ENCODE data around the gene ATOSA. TPM values are rescaled to one million over a fixed set of nuclear protein-coding genes. Genes with fewer than 3 reads are reported as not detected.

Gene ATOSA
- total and polyA plus RNA-seq, 11 donors = 12.2 to 51.5 (median 29.8) TPM

Other genes starting within 250 kb of the ATOSA start
- gene MYO5A, start 150.5 kb downstream of the ATOSA start, total RNA-seq = 10 to 100 TPM in 3 of 9 donors, 1 to 10 TPM in 6; 4.7 to 29.6 (median 6.9) TPM
- 10 to 100 TPM in 1 of 2 donors, 1 to 10 TPM in 1; 3.2 to 11.1 TPM for gene MYO5A, start 150.5 kb downstream of the ATOSA start, polyA plus RNA-seq
- gene ARPP19, start 110.4 kb downstream of the ATOSA start, total RNA-seq = 100 to 1,000 TPM in 7 of 9 donors, 10 to 100 TPM in 2; 77.2 to 182 (median 147) TPM
- gene ARPP19, start 110.4 kb downstream of the ATOSA start, polyA plus RNA-seq = 100 to 1,000 TPM in 1 of 2 donors, 10 to 100 TPM in 1; 28.5 to 122 TPM
- not detected for gene ONECUT1, start 110.9 kb upstream of the ATOSA start, total RNA-seq
- not detected for gene ONECUT1, start 110.9 kb upstream of the ATOSA start, polyA plus RNA-seq

All from heart left ventricle (tissue), 11 donors.